Heart left ventricle (tissue), 13 donors: Measurements from ENCODE around the gene HSD17B10.

Source experiments
- POLR2A ChIP-seq, 2 donors: fragments of 450-650 bp; IDR thresholded peaks; one replicate each; pipeline ENCODE4 v1.6.1; 2017; ENCODE audit warnings: antibody characterized with exemption in 2 of 2, mild to moderate bottlenecking in 2 of 2, moderate library complexity in 2 of 2
- TF ChIP-seq, protein P1 (sequence below), 12 donors: fragments of 200-600 bp; sonication (generic) in 4 of 12; IDR thresholded peaks; one replicate each; pipeline versions ENCODE4 v1.5.0 to v1.8.0; 2018 to 2022; ENCODE audit warnings: antibody characterized with exemption in 12 of 12, mild to moderate bottlenecking in 5 of 12
- donor health status: ischemic (EF 13 %, LVEDD 7.1; RV severe dilation, severe dysfunction).
- donor health status: DM: no; HTN: yes; CAD: no.
- donor health status: DM: no; HTN: no; CAD: no.
- donor health status: ischemic (EF 25% LVEDD 6.9; RV normal size, moderate dysfunction).
- donor health status: ischemic (EF 25% LVEDD 5.7; RV mildly dilated, moderate dysfunction).
- donor health status: ischemic (EF 35%, LVEDD 5.7; RV mildly dilated, moderate dysfunction).
- donor health status: nonischemic (EF 11% LVEDD 7.7; RV severe dilation, severe dysfunction).
- donor health status: DM: yes; HTN: yes; CAD: no.
- donor health status: PGD.
- donor health status: ischemic (EF 29% LVEDD 5.4; RV normal size, mild dysfunction).
- donor health status: nonischemic (EF 23%, LVEDD 6.1; RV moderate dilation, normal function).

DNA sequence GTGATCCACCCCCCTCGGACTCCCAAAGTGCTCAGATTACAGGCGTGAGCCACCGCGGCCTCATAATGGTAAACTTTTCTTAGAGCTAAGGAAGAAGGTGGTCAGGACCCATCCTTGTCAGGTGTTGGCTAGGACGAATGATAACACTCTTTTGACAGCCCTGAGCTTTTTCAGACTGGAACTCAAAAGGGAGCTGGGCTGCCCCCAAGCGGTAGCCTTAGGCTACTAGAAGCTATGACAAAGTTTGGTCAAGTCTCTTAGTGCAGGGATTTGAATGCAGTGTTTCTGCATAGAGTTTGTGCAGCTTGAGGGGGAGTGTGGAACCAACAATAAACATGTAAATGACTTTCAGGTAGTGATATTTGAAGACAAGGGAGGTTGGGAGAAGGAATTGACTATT is 11.8 kb upstream of the HSD17B10 start:
- TF ChIP-seq POLR2A (IDR thresholded peaks at IDR 0.05) = no peak
- TF ChIP-seq, protein P1, sequence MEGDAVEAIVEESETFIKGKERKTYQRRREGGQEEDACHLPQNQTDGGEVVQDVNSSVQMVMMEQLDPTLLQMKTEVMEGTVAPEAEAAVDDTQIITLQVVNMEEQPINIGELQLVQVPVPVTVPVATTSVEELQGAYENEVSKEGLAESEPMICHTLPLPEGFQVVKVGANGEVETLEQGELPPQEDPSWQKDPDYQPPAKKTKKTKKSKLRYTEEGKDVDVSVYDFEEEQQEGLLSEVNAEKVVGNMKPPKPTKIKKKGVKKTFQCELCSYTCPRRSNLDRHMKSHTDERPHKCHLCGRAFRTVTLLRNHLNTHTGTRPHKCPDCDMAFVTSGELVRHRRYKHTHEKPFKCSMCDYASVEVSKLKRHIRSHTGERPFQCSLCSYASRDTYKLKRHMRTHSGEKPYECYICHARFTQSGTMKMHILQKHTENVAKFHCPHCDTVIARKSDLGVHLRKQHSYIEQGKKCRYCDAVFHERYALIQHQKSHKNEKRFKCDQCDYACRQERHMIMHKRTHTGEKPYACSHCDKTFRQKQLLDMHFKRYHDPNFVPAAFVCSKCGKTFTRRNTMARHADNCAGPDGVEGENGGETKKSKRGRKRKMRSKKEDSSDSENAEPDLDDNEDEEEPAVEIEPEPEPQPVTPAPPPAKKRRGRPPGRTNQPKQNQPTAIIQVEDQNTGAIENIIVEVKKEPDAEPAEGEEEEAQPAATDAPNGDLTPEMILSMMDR (IDR thresholded peaks at IDR 0.05) = peak in 10 of 12 donors; percentile 10 to 58 (median 42)
